ENCODE data around the gene OSR1. TPM values are rescaled to one million over a fixed set of nuclear protein-coding genes. Genes with fewer than 3 reads are reported as not detected.

The OSR1 gene
- total and polyA plus RNA-seq, 10 of the 15 experiments (the other 5 are each of a cell fraction or from before 2014, with no cell fraction given), result not detected

DNA sequence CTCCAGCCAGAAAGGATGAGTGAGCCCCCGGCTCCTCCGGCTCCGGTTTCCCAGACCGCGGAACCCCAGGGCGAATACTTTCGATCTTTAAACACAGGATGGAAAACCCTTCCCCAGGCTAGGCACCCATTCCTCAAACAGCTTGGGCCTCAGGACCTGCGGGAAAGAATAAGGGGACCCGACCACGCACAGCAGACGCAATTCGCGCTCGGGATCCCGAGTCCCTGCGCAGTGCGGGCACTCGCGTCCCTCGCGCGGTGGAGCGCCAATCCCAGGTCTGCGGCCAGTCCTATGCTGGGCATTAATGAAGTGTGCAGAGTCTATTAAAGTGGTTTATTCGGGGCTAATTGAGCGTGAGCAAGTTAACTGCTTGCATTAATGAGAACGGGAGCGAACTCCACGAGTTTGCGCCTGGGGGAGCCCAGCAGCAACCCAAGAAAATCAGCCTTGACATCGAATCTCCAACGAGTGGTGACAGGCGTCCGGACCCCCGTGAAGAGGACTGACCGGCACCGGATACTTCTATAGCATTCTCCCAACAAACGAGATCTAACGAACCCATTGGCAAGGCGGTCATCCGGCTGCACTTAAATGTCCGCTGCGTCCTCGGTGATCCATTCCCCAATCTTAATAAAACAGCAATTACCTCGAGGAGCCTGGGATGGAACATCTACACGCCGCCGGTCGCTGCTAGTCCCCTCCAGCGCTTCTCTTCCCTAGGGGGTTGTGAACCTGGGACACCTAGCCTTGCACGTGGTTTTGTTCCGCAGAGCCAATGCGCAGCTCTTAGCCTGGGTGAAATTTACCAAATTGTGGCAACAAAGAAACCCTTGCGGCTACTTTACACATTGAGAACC lies 1.6 kb downstream of the OSR1 start:
- Histone ChIP-seq H3K36me3 (ENCODE audit: control insufficient read depth in 2 of 2, insufficient read depth in 2 of 2, low read length in 1 of 2) (no peaks in the 10 kb centered on the region), H3K27me3 (replicated peaks in 1 of 2; ENCODE audit: control insufficient read depth in 2 of 2, insufficient read depth in 2 of 2, low read length in 1 of 2) (peaks cover 36 to 47% of the 10 kb centered on the region in 2 experiments), H3K79me2 (ENCODE audit: control insufficient read depth, insufficient read depth, low read length) (no peaks in the 10 kb centered on the region), H3K4me2 (ENCODE audit: control insufficient read depth, insufficient read depth) (no peak overlapping the region), H3K9me3 (replicated peaks; ENCODE audit: control insufficient read depth, insufficient read depth, low read length) (no peaks in the 10 kb centered on the region), H2AFZ (ENCODE audit: control insufficient read depth, low read depth, low read length) (no peak overlapping the region), H4K20me1 (ENCODE audit: control insufficient read depth, insufficient read depth) (no peaks in the 10 kb centered on the region), H3K4me3 (no peak overlapping the region), H3K9ac (ENCODE audit: control insufficient read depth, insufficient read depth, low read length) (no peak overlapping the region), H3K27ac (ENCODE audit: control insufficient read depth, insufficient read depth) (no peak overlapping the region), H3K4me1 (ENCODE audit: control insufficient read depth, insufficient read depth, low read length) (peaks cover 2% of the 10 kb centered on the region; the same call in 1 of the 2 replicates)
- 50% methylated on average over 54 of the region's 54 CpGs for WGBS (ENCODE audit: insufficient coverage, insufficient replicate concordance, low lambda C conversion rate, missing lambda C conversion rate)
- in situ Hi-C loops (cut with MboI), result no loop called here
- intact Hi-C loops (cut with micrococcal nuclease; ENCODE audit: unreplicated experiment), result no loop called here
- DNase-seq (ENCODE audit: low read depth, low spot score) (no peak), ATAC-seq (no peak), FAIRE-seq (no peak)
- POLR2A ChIA-PET, result no interaction called here
- CTCF ChIA-PET, result no interaction called here
- TF ChIP-seq ZNF274 (IDR thresholded peaks at IDR 0.05; ENCODE audit: insufficient read depth, insufficient read length), result no peak
- SMC1A ChIA-PET (ENCODE audit: uncharacterized antibody, unreplicated experiment), result no interaction called here
- RAD21 ChIA-PET (ENCODE audit: unreplicated experiment), result no interaction called here
- BruUV-seq (replicated peaks), result no TSS peak

GRCh38 chr2:19355931-19356544 lies 2.4 kb downstream of the OSR1 start:
- ATAC-seq (no peak), DNase-seq (ENCODE audit: low read depth, low spot score) (no peak), FAIRE-seq (no peak)
- H3K27me3 ChIP-seq (replicated peaks in 1 of 2; ENCODE audit: control insufficient read depth in 2 of 2, insufficient read depth in 2 of 2, low read length in 1 of 2), result peaks cover 31 to 42% of the 10 kb centered on the region in 2 experiments
- no peaks in the 10 kb centered on the region for H3K9me3 ChIP-seq (replicated peaks; ENCODE audit: control insufficient read depth, insufficient read depth, low read length)
- no peak overlapping the region for H3K4me2 ChIP-seq (ENCODE audit: control insufficient read depth, insufficient read depth)
- H3K4me3 ChIP-seq, result no peak overlapping the region
- no TSS peak for BruUV-seq (replicated peaks)
- ChIA-PET RAD21 (ENCODE audit: unreplicated experiment) (no interaction called here), SMC1A (ENCODE audit: uncharacterized antibody, unreplicated experiment) (no interaction called here), CTCF (no interaction called here), POLR2A (no interaction called here)
- no peaks in the 10 kb centered on the region for H4K20me1 ChIP-seq (ENCODE audit: control insufficient read depth, insufficient read depth)
- in situ Hi-C loops (cut with MboI), result no loop called here
- H3K36me3 ChIP-seq (ENCODE audit: control insufficient read depth in 2 of 2, insufficient read depth in 2 of 2, low read length in 1 of 2), result no peaks in the 10 kb centered on the region
- WGBS (ENCODE audit: insufficient coverage, insufficient replicate concordance, low lambda C conversion rate, missing lambda C conversion rate), result 30% methylated on average over 35 of the region's 35 CpGs
- no peaks in the 10 kb centered on the region for H3K4me1 ChIP-seq (ENCODE audit: control insufficient read depth, insufficient read depth, low read length)
- no peaks in the 10 kb centered on the region for H3K79me2 ChIP-seq (ENCODE audit: control insufficient read depth, insufficient read depth, low read length)
- no peak overlapping the region for H3K9ac ChIP-seq (ENCODE audit: control insufficient read depth, insufficient read depth, low read length)
- intact Hi-C loops (cut with micrococcal nuclease; ENCODE audit: unreplicated experiment), result no loop called here
- H3K27ac ChIP-seq (ENCODE audit: control insufficient read depth, insufficient read depth), result no peak overlapping the region
- H2AFZ ChIP-seq (ENCODE audit: control insufficient read depth, low read depth, low read length), result no peak overlapping the region
- TF ChIP-seq, protein P1, sequence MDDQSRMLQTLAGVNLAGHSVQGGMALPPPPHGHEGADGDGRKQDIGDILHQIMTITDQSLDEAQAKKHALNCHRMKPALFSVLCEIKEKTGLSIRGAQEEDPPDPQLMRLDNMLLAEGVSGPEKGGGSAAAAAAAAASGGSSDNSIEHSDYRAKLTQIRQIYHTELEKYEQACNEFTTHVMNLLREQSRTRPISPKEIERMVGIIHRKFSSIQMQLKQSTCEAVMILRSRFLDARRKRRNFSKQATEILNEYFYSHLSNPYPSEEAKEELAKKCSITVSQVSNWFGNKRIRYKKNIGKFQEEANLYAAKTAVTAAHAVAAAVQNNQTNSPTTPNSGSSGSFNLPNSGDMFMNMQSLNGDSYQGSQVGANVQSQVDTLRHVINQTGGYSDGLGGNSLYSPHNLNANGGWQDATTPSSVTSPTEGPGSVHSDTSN (IDR thresholded peaks at IDR 0.05; ENCODE audit: insufficient replicate concordance, low read depth, low read length), result no peak
- TF ChIP-seq IKZF1 (conservative IDR thresholded peaks at IDR 0.05), result no peak
- TF ChIP-seq MTA3 (IDR thresholded peaks at IDR 0.05; ENCODE audit: borderline replicate concordance, low read length), result no peak
- no peak for TF ChIP-seq NR2F1 (conservative IDR thresholded peaks at IDR 0.05)
- no peak for TF ChIP-seq STAT3 (IDR thresholded peaks at IDR 0.05; ENCODE audit: low read depth, low read length)
- TF ChIP-seq, protein P2, sequence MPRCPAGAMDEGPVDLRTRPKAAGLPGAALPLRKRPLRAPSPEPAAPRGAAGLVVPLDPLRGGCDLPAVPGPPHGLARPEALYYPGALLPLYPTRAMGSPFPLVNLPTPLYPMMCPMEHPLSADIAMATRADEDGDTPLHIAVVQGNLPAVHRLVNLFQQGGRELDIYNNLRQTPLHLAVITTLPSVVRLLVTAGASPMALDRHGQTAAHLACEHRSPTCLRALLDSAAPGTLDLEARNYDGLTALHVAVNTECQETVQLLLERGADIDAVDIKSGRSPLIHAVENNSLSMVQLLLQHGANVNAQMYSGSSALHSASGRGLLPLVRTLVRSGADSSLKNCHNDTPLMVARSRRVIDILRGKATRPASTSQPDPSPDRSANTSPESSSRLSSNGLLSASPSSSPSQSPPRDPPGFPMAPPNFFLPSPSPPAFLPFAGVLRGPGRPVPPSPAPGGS (IDR thresholded peaks at IDR 0.05; ENCODE audit: borderline replicate concordance, insufficient read depth, low read depth, low read length, poor library complexity, severe bottlenecking), result no peak
- no peak for TF ChIP-seq NFYB (IDR thresholded peaks at IDR 0.05; ENCODE audit: insufficient read depth, low read depth, low read length)
- no peak for TF ChIP-seq ZNF274 (IDR thresholded peaks at IDR 0.05; ENCODE audit: insufficient read depth, insufficient read length)
- TF ChIP-seq HCFC1 (IDR thresholded peaks at IDR 0.05; ENCODE audit: low read length), result no peak
- TF ChIP-seq, protein P3, sequence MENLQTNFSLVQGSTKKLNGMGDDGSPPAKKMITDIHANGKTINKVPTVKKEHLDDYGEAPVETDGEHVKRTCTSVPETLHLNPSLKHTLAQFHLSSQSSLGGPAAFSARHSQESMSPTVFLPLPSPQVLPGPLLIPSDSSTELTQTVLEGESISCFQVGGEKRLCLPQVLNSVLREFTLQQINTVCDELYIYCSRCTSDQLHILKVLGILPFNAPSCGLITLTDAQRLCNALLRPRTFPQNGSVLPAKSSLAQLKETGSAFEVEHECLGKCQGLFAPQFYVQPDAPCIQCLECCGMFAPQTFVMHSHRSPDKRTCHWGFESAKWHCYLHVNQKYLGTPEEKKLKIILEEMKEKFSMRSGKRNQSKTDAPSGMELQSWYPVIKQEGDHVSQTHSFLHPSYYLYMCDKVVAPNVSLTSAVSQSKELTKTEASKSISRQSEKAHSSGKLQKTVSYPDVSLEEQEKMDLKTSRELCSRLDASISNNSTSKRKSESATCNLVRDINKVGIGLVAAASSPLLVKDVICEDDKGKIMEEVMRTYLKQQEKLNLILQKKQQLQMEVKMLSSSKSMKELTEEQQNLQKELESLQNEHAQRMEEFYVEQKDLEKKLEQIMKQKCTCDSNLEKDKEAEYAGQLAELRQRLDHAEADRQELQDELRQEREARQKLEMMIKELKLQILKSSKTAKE (IDR thresholded peaks at IDR 0.05; ENCODE audit: low read depth, poor library complexity, severe bottlenecking), result no peak
- TF ChIP-seq KAT2A (conservative IDR thresholded peaks at IDR 0.05; ENCODE audit: control insufficient read depth, low read depth, low read length), result no peak
